AG08396 (cell line): ENCODE results near the gene WDR18.
"Not testable (repeated sequence)": the region's sequence is repeated elsewhere in the genome, so short reads cannot be mapped to it uniquely, and the experiment has no call there.

Experiments
- DNase-seq: peaks from one replicate; pipeline ENCODE4 v3.0.0; 2012; ENCODE audit warnings: low spot score, mixed read lengths

Gene WDR18

DNA sequence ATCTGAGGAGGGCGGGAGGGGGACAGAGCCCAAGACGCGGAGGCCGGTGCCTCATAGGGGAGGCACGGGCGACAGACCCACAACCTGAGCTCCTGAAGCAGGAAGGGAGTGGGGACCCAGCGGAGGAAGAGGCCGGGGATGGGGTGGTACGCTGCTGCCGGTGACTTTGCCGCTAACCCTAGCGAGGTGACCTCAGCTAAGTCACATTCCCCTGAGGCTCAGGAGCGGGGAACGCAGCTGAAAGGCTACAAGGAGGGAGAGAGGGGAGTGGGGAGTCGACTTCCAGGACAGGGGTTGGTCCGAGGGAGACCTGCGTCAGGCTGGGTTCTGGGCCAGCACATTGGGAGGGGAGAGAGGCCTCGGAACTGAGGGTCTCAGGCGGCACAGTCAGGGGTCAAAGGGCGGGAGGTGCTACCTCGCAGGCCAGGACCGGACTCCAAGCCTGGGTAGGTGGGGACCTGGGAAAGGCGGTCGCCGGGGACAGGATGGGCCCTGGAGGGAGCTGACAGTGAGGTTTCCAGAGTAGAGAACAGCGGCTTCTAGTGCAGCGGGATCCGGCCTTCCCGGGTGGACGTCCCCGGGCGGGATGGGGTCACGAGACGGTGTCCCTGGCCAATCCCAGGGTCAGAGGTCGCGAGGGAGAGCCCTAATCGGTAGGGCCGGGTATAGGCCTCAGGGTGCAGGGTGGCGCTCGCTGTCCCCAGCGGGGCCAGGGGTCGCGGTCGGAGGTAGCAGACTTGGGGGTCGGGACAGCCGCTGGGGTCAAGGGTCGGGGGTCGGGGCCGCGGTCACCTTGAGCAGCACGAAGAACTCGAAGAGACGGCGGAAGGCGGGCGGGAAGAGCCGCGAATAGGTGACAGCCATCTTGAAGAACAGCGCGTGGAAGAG, 36.1 kb downstream of the WDR18 start:
- DNase-seq = no peak

DNA sequence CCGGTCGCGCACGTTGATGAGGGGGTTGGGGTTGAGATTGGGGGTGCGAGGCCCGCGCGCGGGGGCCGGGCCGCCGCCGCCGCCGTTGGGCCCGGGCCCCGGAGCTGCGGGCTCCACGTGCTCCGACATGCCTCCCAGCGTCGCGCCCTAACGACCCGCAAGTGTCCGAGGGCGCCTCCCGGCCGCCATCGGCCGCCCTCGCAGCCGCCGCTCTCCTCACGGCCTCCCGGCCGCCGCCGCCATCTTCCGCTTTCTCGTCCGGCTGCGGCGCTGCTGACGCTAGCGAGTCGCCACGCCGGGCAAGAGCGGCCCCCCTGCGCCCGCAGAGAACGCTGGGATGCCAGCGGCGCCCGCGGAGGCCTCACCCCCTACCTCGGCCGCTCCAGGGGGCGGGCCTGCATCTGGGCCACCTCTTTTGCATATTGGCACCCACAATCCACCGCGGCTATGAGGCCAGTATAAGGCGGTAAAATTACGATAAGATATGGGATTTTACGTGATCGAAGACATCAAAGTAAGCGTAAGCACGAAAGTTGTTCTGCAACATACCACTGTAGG, 36.8 kb downstream of the WDR18 start, which contains the start of gene TMEM259:
Gene TMEM259 (minus strand): TSS at position 256 of the 558 bp plus-strand sequence. CDS start 127 bp downstream, at position 129.
- DNase-seq = peak; percentile 99

DNA sequence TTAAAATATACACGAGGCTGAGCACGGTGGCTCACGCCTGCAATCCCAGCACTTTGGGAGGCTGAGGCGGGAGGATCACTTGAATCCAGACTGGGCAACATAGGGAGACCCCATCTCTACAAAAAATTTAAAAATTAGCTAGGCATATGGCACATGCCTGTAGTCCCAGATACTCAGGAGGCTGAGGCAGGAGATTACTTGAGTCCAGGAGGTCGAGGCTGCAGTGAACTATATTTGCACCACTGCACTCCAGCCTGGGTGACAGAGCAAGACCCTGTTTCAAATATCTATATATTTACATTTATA, 39.7 kb downstream of the WDR18 start:
- not testable (repeated sequence) for DNase-seq

DNA sequence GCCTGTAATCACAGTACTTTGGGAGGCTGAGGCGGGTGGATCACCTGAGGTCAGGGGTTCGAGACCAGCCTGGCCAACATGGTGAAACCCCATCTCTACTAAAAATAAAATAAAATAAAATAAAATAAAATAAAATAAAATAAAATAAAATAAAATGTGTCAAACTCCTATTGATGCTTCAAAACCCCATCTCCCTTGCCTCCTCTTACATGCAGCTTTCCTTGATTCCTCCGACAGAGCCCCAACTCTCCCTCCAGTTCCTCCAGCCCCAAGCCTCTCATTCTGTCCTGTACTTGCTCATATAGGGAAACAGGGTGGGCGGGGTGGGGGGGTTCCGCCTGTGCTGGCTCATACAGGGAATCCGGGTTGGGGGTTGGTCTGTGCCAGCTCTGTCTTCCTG, 40.9 kb downstream of the WDR18 start:
- not testable (repeated sequence) for DNase-seq

GRCh38 chr19:1025960-1026782, 42.0 kb downstream of the WDR18 start, which contains the start of gene CNN2:
Gene CNN2 (plus strand): TSS chr19:1026608. CDS start chr19:1026662, 54 bp downstream.
- DNase-seq = peak; percentile 90

DNA sequence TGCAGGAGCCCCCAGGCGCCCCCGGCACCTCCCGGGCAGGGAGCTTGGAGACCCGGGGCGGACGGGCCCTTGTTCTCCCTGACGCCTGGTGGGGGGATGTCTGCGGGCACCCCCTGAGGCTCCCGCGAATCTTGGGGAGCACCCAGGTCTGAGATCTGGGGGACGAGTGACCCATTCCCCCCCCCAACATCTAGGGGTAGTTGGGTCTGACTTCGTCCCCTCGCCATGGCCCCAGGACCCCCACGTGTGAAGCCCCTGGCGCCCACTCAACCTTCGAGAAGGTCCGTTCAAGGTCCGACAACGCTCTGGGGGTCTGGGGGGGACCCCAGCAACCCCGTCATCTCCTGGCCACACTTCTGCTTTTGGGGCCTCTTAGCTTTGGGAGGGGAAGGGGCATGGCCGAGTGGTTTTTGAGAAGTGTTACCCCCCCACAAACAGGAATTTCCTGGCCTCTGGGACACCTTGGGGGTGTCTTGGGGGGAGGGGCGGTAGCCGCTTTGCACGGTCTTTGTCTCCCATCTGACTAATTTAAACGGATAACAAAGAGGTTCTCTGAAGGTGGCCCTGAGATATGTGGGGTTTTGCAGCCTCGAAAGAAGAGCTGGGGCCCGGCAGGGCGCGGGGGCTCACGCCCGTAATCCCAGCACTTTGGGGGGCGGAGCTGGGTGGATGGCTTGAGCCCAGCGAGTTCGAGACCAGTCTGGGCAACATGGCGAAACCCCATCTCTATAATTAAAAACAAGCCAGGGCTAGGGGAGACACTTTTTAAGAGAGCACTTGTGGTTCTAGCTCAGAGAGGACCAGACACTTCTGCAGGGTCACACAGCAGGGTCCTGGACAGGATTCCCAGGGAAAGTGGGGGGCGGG, 42.9 kb downstream of the WDR18 start:
- no peak for DNase-seq

- no peak for DNase-seq
Observed at GRCh38 chr19:1027650-1028061, 43.5 kb downstream of the WDR18 start.

DNA sequence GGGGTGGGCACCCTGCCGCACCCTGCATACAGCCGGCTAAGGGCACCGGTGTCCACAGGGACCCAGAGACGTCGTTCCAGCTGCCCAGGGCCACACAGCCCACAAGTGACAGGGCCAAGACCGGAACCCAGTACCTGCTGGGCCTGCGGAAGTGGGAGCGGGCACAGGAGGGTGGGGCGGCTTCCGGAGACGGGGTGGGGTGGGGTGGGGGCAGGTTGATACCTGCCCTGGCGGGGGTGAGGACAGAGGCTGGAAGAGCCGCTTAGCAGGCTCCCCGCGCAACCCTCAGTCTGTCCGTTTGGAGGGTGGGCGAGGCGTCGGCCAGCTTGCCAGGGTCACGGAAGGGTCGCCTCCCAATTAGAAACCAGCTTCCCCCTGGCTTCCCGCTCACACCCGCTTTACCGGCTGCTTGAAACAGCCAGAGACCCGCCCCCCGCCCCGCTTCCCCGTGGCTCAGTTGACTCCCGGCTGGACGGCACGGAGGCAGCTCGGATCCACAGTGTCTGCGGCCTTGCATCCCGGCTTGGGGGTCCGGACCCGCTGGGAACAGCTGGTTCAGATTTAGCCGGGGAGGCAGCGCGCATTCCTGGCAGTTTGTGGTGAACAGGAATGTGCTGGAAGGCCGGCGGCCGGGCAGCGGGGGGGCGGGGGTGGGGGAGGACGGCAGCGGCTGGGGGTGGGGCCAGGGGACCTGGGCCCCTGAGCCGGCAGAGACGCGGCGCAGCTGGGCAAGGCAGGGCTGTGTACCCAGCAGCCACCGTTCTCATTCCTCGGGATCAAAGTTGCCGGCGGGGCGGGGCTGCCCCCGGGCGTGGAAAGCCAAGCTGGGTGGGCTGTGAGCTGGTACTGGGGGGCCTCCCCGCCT, 44.1 kb downstream of the WDR18 start:
- DNase-seq = peak; percentile 95

DNA sequence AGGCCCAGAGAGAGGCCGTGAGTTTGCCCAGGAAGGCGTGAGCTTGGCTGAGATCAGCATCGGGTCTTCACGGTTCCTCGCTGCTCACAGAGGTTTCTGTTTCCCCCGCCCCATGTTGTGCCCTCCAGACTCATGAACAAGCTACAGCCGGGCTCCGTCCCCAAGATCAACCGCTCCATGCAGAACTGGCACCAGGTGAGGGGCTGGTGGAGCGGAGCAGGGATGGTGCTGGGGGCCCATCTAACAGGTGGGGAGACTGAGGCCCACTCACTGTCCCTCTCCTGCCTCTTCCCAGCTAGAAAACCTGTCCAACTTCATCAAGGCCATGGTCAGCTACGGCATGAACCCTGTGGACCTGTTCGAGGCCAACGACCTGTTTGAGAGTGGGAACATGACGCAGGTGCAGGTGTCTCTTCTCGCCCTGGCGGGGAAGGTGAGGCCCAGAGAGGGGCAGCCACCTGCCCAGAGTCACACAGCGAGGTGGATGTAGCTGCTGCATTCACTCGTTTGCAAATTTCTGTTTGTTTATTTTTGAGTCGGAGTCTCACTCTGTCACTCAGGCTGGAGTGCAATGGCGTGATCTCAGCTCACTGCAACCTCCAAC, 48.2 kb downstream of the WDR18 start:
- DNase-seq = no peak

DNA sequence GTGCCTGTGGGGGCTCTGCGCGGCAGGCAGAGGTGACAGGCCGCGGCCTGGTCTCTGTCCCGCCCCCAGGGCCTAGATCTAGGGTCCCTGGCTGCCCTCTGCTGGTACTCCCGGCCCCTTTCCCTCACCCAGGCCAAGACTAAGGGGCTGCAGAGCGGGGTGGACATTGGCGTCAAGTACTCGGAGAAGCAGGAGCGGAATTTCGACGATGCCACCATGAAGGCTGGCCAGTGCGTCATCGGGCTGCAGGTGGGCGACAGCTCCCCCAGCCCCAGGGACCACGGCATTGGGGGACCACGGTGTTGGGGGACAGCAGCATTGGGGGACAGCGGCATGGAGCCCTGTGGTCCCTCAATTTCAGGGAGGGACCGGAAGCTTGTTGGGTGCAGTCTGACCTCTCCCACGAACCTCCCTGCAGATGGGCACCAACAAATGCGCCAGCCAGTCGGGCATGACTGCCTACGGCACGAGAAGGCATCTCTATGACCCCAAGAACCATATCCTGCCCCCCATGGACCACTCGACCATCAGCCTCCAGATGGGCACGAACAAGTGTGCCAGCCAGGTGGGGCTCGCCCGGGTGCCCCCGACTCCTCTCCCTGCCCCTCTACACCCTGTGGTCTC, 52.0 kb downstream of the WDR18 start:
- no peak for DNase-seq

GRCh38 chr19:1037621-1038064, 53.5 kb downstream of the WDR18 start:
- no peak for DNase-seq

DNA sequence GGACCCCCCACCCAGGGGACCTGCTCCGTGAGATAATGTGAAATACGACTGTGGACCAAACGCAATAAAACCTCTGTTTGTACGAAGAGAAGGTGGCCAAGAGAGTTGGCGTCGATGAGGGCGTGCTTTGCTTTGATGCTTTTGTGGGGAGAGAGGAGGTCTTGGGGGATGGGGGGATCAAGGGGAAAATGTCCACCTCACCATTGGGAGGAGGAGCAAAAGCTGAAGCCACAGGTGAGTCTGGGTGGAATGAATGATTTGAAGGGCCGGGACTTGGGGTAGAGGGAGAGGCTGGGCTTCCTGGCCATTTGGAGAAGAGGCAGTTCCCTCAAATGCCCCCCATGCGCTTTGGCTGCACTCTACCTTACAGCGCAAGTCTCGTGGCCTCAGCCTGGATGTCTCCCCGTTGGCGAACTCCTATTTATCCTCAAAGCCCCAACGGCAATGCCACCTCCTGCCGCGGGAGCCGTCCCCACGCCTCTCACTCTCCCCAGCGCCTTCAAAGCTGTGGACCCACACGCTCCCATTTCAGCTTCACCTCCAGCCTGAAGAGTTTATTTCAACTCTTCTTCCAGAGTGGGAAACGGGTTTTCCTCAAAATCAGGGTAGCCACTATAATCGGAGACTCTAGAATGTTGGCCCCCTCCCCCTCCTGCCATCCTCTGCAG, 55.0 kb downstream of the WDR18 start:
- DNase-seq = no peak

DNA sequence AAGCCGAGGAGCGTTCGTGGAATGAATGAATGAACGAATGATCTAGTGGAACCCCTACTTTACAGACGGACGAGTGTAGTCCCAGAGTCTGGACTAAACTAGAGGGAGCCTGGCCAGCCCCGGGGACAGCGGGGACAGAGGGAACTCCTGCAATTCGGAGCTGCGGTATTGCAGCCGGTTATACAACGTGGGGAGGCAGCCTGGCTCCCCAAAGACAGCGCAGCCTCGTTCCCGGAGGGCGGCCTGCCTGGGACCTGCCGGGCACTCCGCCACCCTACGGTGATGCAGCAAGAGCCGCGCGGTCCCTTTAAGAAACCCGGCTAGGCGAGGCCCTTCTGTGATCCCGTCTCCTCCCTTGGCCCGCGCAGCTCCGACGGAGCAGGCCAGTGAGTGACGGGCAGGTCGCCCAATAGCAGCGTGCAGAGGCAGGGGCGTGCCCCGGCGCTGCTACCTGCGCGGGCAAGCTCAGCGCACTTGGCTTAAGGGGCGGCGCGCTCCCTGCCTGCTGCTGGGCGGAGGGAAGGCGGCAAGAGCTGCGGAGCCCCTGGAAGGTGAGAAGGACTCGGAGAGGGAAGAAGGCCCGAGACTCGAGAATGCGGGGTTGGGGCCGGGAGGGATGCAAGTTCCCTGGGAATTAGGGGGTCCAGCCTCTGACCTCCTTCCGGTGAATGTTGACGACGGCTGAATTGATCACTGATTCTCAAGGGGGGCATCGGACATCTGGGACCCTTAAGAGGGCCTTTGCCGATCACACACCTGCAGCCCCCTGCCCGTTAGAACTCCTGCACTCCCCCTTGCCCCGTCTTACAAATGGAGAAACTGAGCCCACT, 55.7 kb downstream of the WDR18 start, which contains the start of gene ABCA7:
Gene ABCA7 (plus strand): TSS at position 462 of the 830 bp plus-strand sequence. CDS start 1,255 bp downstream, outside the sequence.
- peak; percentile 95 for DNase-seq

DNA sequence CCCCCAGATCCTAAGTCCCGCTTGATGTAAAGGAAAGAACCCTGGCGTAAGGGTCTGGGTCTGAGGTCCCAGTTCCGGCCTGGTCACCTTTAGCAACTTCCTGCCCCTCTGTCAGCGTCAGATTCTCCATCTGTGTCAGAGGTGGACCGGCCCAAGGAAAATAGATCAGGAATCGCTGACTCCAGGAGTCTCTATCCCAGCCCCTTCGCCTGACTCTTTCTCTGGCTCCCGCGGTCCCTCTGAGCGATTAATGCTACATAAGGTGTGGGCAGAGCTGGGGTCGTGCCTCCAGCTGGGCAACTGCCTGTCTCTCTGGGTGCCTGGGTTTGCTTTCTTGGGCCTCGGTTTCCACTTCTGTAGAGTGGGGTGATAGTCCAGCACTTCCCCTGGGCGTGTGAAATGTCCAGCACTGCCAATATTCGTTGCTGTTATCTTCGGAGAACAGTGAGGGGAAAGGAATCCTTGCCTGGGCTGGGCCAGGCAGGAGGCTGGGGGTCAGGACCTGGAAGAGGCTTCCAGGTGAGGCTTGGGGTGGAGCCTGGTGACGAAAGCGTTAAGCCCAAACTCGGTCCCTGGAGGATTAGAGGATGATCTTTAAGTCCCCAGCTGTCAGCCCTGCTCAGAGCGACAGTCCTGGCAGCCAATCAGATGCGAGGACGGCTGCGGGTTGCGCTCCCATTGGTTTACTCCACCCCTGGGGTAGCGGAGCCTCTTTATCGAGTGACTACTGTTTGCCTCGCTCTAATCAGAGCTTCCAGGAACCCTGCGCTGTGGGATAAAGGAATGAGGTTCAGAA, 56.5 kb downstream of the WDR18 start:
- DNase-seq = peak; percentile 99

GRCh38 chr19:1041272-1041834, 57.2 kb downstream of the WDR18 start:
- no peak for DNase-seq

GRCh38 chr19:1041835-1042685, 57.9 kb downstream of the WDR18 start:
- no peak for DNase-seq
